IMR-90 (cell line): ENCODE data around the gene VAV1. TPM values are rescaled to one million over a fixed set of nuclear protein-coding genes. Genes with fewer than 3 reads are reported as not detected.

Experiments
- ATAC-seq: fragments of 200-7000 bp; cut with Tn5 transposase; 2 replicates; pipeline ENCODE4 v1.9.1; 2020; ENCODE audit warnings: low read depth, mild to moderate bottlenecking, moderate library complexity
- BruUV-seq: library from RNA; stranded (reverse); fragments of 400-500 nt; replicated peaks from 2 replicates; lab custom pipeline; 2021; lab: Mats Ljungman, UMichigan
- CTCF ChIA-PET: fragments of 300-600 bp; formaldehyde crosslinking; extraction: SDS; loops from one replicate; lab custom pipeline; 2021; ENCODE audit warnings: antibody characterized with exemption; lab: Yijun Ruan, JAX
- POLR2A ChIA-PET: fragments of 300-600 bp; sonication (Branson Sonifier 250); formaldehyde crosslinking; loops from one replicate; lab custom pipeline; 2022; ENCODE audit warnings: antibody characterized with exemption; ENCODE audit not compliant: unreplicated experiment; lab: Charles Lee
- DNase-seq: peaks from one replicate; pipeline ENCODE4 v3.0.0; 2013
- H2AFZ ChIP-seq: replicated peaks from 2 replicates; pipeline ENCODE3; 2013; ENCODE audit warnings: low read length, mild to moderate bottlenecking; ENCODE audit not compliant: poor library complexity
- H2AK5ac ChIP-seq: 2 replicates; pipeline ENCODE4 v1.6.1; 2013; ENCODE audit warnings: low read depth, low read length, inconsistent platforms
- H2AK9ac ChIP-seq: replicated peaks from 2 replicates; pipeline ENCODE3; 2013; ENCODE audit warnings: mild to moderate bottlenecking, low read depth, low read length, moderate library complexity; ENCODE audit not compliant: poor library complexity
- H2BK120ac ChIP-seq: 2 replicates; pipeline ENCODE4 v1.6.1; 2013; ENCODE audit warnings: low read depth, low read length, inconsistent platforms
- H2BK15ac ChIP-seq: 3 replicates; pipeline ENCODE4 v1.6.1; 2013; ENCODE audit warnings: low read depth, low read length, inconsistent platforms
- H2BK20ac ChIP-seq: 2 replicates; pipeline ENCODE4 v1.6.1; 2013; ENCODE audit warnings: low read depth, mild to moderate bottlenecking, inconsistent platforms, low read length, moderate library complexity
- H2BK5ac ChIP-seq: 2 replicates; pipeline ENCODE4 v1.6.1; 2013; ENCODE audit warnings: mild to moderate bottlenecking, low read depth, low read length, inconsistent platforms; ENCODE audit not compliant: poor library complexity, severe bottlenecking
- H3K14ac ChIP-seq: replicated peaks from 2 replicates; pipeline ENCODE4 v1.6.1; 2013; ENCODE audit warnings: low read depth, low read length, inconsistent platforms
- H3K18ac ChIP-seq: 2 replicates; pipeline ENCODE4 v1.6.1; 2013; ENCODE audit warnings: low read depth, low read length, control low read depth
- H3K23ac ChIP-seq: 2 replicates; pipeline ENCODE4 v1.6.1; 2013; ENCODE audit warnings: low read depth, low read length, inconsistent platforms
- H3K27ac ChIP-seq: 2 replicates; pipeline ENCODE4 v1.5.1; 2013; ENCODE audit warnings: mild to moderate bottlenecking, control low read depth, low read length; ENCODE audit not compliant: insufficient read depth
- H3K27me3 ChIP-seq: 2 replicates; pipeline ENCODE4 v1.6.1; 2013; ENCODE audit warnings: low read length; ENCODE audit not compliant: control insufficient read depth, insufficient read depth
- H3K36me3 ChIP-seq: 2 replicates; pipeline ENCODE4 v1.6.1; 2013; ENCODE audit warnings: low read length, mixed read lengths; ENCODE audit not compliant: control insufficient read depth, insufficient read depth
- H3K4ac ChIP-seq: 2 replicates; pipeline ENCODE4 v1.6.1; 2013; ENCODE audit warnings: low read depth, low read length, inconsistent platforms
- H3K4me1 ChIP-seq: 2 replicates; pipeline ENCODE4 v1.6.1; 2013; ENCODE audit warnings: low read length, mixed read lengths; ENCODE audit not compliant: control insufficient read depth, insufficient read depth
- H3K4me2 ChIP-seq: 2 replicates; pipeline ENCODE4 v1.6.1; 2013; ENCODE audit warnings: low read depth, mild to moderate bottlenecking, control low read depth, low read length, moderate library complexity
- H3K4me3 ChIP-seq: 2 replicates; pipeline ENCODE4 v1.5.1; 2013; ENCODE audit warnings: low read depth, mild to moderate bottlenecking, control low read depth, low read length, moderate library complexity; ENCODE audit not compliant: insufficient read depth
- H3K56ac ChIP-seq: 2 replicates; pipeline ENCODE4 v1.6.1; 2013; ENCODE audit warnings: low read length, inconsistent platforms; ENCODE audit not compliant: insufficient read depth; ENCODE audit errors: extremely low read depth
- H3K79me1 ChIP-seq, 2 experiments: 2 replicates each; pipeline ENCODE4 v1.6.1; 2013; ENCODE audit warnings: low read length in 2 of 2, inconsistent platforms in 1 of 2, low read depth in 1 of 2
- H3K9ac ChIP-seq: 2 replicates; pipeline ENCODE4 v1.6.1; 2013; ENCODE audit warnings: low read depth, low read length, control low read depth
- H3K9me1 ChIP-seq: 2 replicates; pipeline ENCODE4 v1.6.1; 2013; ENCODE audit warnings: low read length, inconsistent platforms; ENCODE audit not compliant: insufficient read depth
- H3K9me3 ChIP-seq: 2 replicates; pipeline ENCODE4 v1.6.1; 2013; ENCODE audit warnings: low read length; ENCODE audit not compliant: control insufficient read depth, insufficient read depth
- H4K20me1 ChIP-seq: 2 replicates; pipeline ENCODE4 v1.6.1; 2013; ENCODE audit warnings: low read length, inconsistent platforms; ENCODE audit not compliant: insufficient read depth
- H4K5ac ChIP-seq: 2 replicates; pipeline ENCODE4 v1.6.1; 2013; ENCODE audit warnings: mild to moderate bottlenecking, low read depth, low read length, control low read depth
- H4K8ac ChIP-seq, 2 experiments: 2 replicates each; pipeline ENCODE4 v1.6.1; 2013; ENCODE audit warnings: low read depth in 2 of 2, low read length in 2 of 2, control low read depth in 1 of 2, inconsistent platforms in 1 of 2
- H4K91ac ChIP-seq: 2 replicates; pipeline ENCODE4 v1.6.1; 2013; ENCODE audit warnings: low read depth, low read length, inconsistent platforms; ENCODE audit not compliant: insufficient read depth
- BHLHE40 ChIP-seq: fragments of 150-350 bp; IDR thresholded peaks from 2 replicates; pipeline ENCODE4 v1.6.1; 2016; ENCODE audit warnings: mild to moderate bottlenecking, low read depth, low read length
- CEBPB ChIP-seq: IDR thresholded peaks from 2 replicates; pipeline ENCODE4 v1.6.1; 2012; ENCODE audit warnings: low read depth, low read length, improper control_type of control experiment
- CHD1 ChIP-seq: IDR thresholded peaks from 2 replicates; pipeline ENCODE4 v1.6.1; 2012; ENCODE audit warnings: low read depth, low read length, improper control_type of control experiment
- CTCF ChIP-seq: conservative IDR thresholded peaks from 2 replicates; pipeline ENCODE4 v1.5.1; 2012; ENCODE audit warnings: mild to moderate bottlenecking, low read depth, low read length, improper control_type of control experiment
- ELK1 ChIP-seq: fragments of 150-350 bp; IDR thresholded peaks from 2 replicates; pipeline ENCODE4 v1.6.1; 2016; ENCODE audit warnings: low read depth, mild to moderate bottlenecking, low read length, moderate library complexity, borderline replicate concordance
- FOS ChIP-seq: fragments of 150-350 bp; IDR thresholded peaks from 2 replicates; pipeline ENCODE4 v1.6.1; 2016; ENCODE audit warnings: low read depth, low read length
- MAFK ChIP-seq: IDR thresholded peaks from 2 replicates; pipeline ENCODE4 v1.6.1; 2012; ENCODE audit warnings: low read depth, low read length, improper control_type of control experiment
- MAZ ChIP-seq: IDR thresholded peaks from 2 replicates; pipeline ENCODE4 v1.6.1; 2012; ENCODE audit warnings: low read depth, mild to moderate bottlenecking, low read length, improper control_type of control experiment, moderate library complexity, borderline replicate concordance
- MXI1 ChIP-seq: IDR thresholded peaks from 2 replicates; pipeline ENCODE4 v1.6.1; 2012; ENCODE audit warnings: low read depth, mild to moderate bottlenecking, low read length, moderate library complexity, borderline replicate concordance
- NFE2L2 ChIP-seq: fragments of 150-350 bp; IDR thresholded peaks from 2 replicates; pipeline ENCODE4 v1.6.1; 2016; ENCODE audit warnings: low read depth, mild to moderate bottlenecking, low read length
- POLR2A ChIP-seq: IDR thresholded peaks from 2 replicates; pipeline ENCODE4 v1.6.1; 2012; ENCODE audit warnings: mild to moderate bottlenecking, low read depth, low read length
- RAD21 ChIP-seq: IDR thresholded peaks from 2 replicates; pipeline ENCODE4 v1.6.1; 2012; ENCODE audit warnings: low read length, improper control_type of control experiment
- RCOR1 ChIP-seq: IDR thresholded peaks from 2 replicates; pipeline ENCODE4 v1.6.1; 2012; ENCODE audit warnings: mild to moderate bottlenecking, low read length, improper control_type of control experiment; ENCODE audit not compliant: insufficient replicate concordance
- RFX5 ChIP-seq: IDR thresholded peaks from 2 replicates; pipeline ENCODE4 v1.8.0; 2012; ENCODE audit warnings: low read depth, mild to moderate bottlenecking, low read length, moderate library complexity
- SMC3 ChIP-seq: fragments of 150-350 bp; IDR thresholded peaks from 2 replicates; pipeline ENCODE4 v1.6.1; 2016; ENCODE audit warnings: low read depth, mild to moderate bottlenecking, antibody characterized with exemption, low read length, moderate library complexity
- USF2 ChIP-seq: fragments of 150-350 bp; IDR thresholded peaks from 2 replicates; pipeline ENCODE4 v1.6.1; 2017; ENCODE audit warnings: mild to moderate bottlenecking, antibody characterized with exemption, low read length, low read depth
- WGBS, 2 experiments: methylation state at CpG; one replicate each; pipeline versions ENCODE4 v1.1.5 to v1.1.7; 2013; ENCODE audit warnings: missing lambda C conversion rate in 2 of 2; ENCODE audit not compliant: insufficient read length in 1 of 2; ENCODE audit errors: extremely low coverage in 2 of 2; 5-methylcytosine and 5-hydroxymethylcytosine counted together
- dilution Hi-C: fragments of 300-500 bp; cut with HindIII; formaldehyde crosslinking; loops from one replicate; pipeline ENCODE4 v1.14.3; 2018; ENCODE audit warnings: low sequenced_read_pairs; ENCODE audit not compliant: unreplicated experiment
- in situ Hi-C: fragments of 300-500 bp; cut with MboI; formaldehyde crosslinking; loops from 3 replicates; pipeline ENCODE4 v1.14.3; 2019; ENCODE audit warnings: low sequenced_read_pairs, inconsistent platforms, mixed read lengths
- intact Hi-C: fragments of 100-400 bp; cut with micrococcal nuclease; formaldehyde crosslinking; loops from 2 replicates; pipeline ENCODE4 v1.10.0; 2022
- polyA plus RNA-seq, 3 experiments: library from polyadenylated mRNA; depleted of rRNA; stranded (reverse); fragments of >200 nt; gene quantifications; 2 replicates each; pipeline ENCODE4 v1.2.3, GENCODE V29; 2012; ENCODE audit warnings: low replicate concordance in 1 of 3
- total RNA-seq: library from RNA; depleted of rRNA; stranded (reverse); fragments of >200 nt; gene quantifications from 2 replicates; pipeline ENCODE4 v1.2.3, GENCODE V29; 2012

Gene VAV1
- total and polyA plus RNA-seq, 2 of the 4 experiments (the other 2 are of a cell fraction): not detected

GRCh38 chr19:6838062-6838655 lies 65.7 kb downstream of the VAV1 start:
- no peak overlapping the region for H2AK9ac ChIP-seq
- no peak overlapping the region for H3K4me2 ChIP-seq
- ATAC-seq (no peak), DNase-seq (no peak)
- H3K23ac ChIP-seq: no peak overlapping the region
- H2AFZ ChIP-seq: no peak overlapping the region
- H3K27ac ChIP-seq: no peak overlapping the region
- H4K8ac ChIP-seq: no peak overlapping the region
- no peak overlapping the region for H2BK20ac ChIP-seq
- no peak overlapping the region for H3K4me3 ChIP-seq
- peaks cover 13% of the 10 kb centered on the region for H3K9me3 ChIP-seq
- H3K36me3 ChIP-seq: no peaks in the 10 kb centered on the region
- H3K27me3 ChIP-seq: no peaks in the 10 kb centered on the region
- no peak overlapping the region for H3K56ac ChIP-seq
- in situ Hi-C loops: no loop called here
- no peak overlapping the region for H2BK15ac ChIP-seq
- dilution Hi-C loops: no loop called here
- H2BK5ac ChIP-seq: no peak overlapping the region
- H2AK5ac ChIP-seq: no peak overlapping the region
- 74 to 100% methylated on average over 2 to 3 of the region's 3 CpGs for WGBS, 2 experiments
- H2BK120ac ChIP-seq: no peak overlapping the region
- BruUV-seq: no TSS peak
- no peaks in the 10 kb centered on the region for H4K20me1 ChIP-seq
- no peak overlapping the region for H3K14ac ChIP-seq
- H3K18ac ChIP-seq: no peak overlapping the region
- CTCF ChIA-PET: no interaction called here
- H4K5ac ChIP-seq: no peak overlapping the region
- no peak overlapping the region for H4K91ac ChIP-seq
- intact Hi-C loops: no loop called here
- POLR2A ChIA-PET: no interaction called here
- no peaks in the 10 kb centered on the region for H3K4me1 ChIP-seq
- no peak for TF ChIP-seq ELK1
- TF ChIP-seq CTCF: no peak
- no peak for TF ChIP-seq MAZ
- no peak for TF ChIP-seq FOS
- no peak for TF ChIP-seq MAFK
- TF ChIP-seq NFE2L2: no peak
- no peak for TF ChIP-seq BHLHE40
- TF ChIP-seq CHD1: no peak
- no peak for TF ChIP-seq RFX5
- no peak for TF ChIP-seq USF2
- no peak for TF ChIP-seq SMC3
- no peak for TF ChIP-seq RAD21
- TF ChIP-seq MXI1: no peak
- TF ChIP-seq POLR2A: no peak
- TF ChIP-seq CEBPB: no peak
- TF ChIP-seq RCOR1: no peak
- no peak overlapping the region for H3K9ac ChIP-seq
- no peak overlapping the region for H3K4ac ChIP-seq
- no peaks in the 10 kb centered on the region for H3K79me1 ChIP-seq
- no peaks in the 10 kb centered on the region for H3K9me1 ChIP-seq
